ENCODE data around the gene RBPJL.

GRCh38 chr20:45363611-45364492, 57.2 kb downstream of the RBPJL start:
- TF ChIP-seq, protein P1, sequence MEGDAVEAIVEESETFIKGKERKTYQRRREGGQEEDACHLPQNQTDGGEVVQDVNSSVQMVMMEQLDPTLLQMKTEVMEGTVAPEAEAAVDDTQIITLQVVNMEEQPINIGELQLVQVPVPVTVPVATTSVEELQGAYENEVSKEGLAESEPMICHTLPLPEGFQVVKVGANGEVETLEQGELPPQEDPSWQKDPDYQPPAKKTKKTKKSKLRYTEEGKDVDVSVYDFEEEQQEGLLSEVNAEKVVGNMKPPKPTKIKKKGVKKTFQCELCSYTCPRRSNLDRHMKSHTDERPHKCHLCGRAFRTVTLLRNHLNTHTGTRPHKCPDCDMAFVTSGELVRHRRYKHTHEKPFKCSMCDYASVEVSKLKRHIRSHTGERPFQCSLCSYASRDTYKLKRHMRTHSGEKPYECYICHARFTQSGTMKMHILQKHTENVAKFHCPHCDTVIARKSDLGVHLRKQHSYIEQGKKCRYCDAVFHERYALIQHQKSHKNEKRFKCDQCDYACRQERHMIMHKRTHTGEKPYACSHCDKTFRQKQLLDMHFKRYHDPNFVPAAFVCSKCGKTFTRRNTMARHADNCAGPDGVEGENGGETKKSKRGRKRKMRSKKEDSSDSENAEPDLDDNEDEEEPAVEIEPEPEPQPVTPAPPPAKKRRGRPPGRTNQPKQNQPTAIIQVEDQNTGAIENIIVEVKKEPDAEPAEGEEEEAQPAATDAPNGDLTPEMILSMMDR (IDR thresholded peaks at IDR 0.05; ENCODE audit: insufficient read depth, low read length, poor library complexity, severe bottlenecking) = no peak
- TF ChIP-seq EZH2phosphoT487 (conservative IDR thresholded peaks at IDR 0.05; ENCODE audit: low read length) = no peak
